RWPE2 (cell line): Measurements from ENCODE around the gene P2RY8.

Experiments
- ATAC-seq: fragments of 200-7000 bp; cut with Tn5 transposase; 3 replicates; pipeline ENCODE4 v1.9.1; 2021; ENCODE audit warnings: low read depth
- DNase-seq: peaks from one replicate; pipeline ENCODE4 v3.0.0-alpha.2; 2020; ENCODE audit warnings: low spot score
- H3K27ac ChIP-seq: fragments of 450-650 bp; 2 replicates; pipeline ENCODE4 v1.5.1; 2017; ENCODE audit warnings: mild to moderate bottlenecking; ENCODE audit not compliant: poor library complexity, severe bottlenecking
- H3K27me3 ChIP-seq: fragments of 250-450 bp; sonication (Bioruptor Pico); 2 replicates; pipeline ENCODE4 v1.5.1; 2021; ENCODE audit warnings: mild to moderate bottlenecking, moderate library complexity; ENCODE audit not compliant: insufficient read depth, poor library complexity, severe bottlenecking
- H3K36me3 ChIP-seq: fragments of 250-450 bp; sonication (Bioruptor Pico); 2 replicates; pipeline ENCODE4 v1.5.1; 2020; ENCODE audit warnings: low read depth, mild to moderate bottlenecking, moderate library complexity
- H3K4me1 ChIP-seq: fragments of 250-450 bp; sonication (Bioruptor Pico); 2 replicates; pipeline ENCODE4 v1.5.1; 2021; ENCODE audit warnings: mild to moderate bottlenecking, moderate library complexity; ENCODE audit not compliant: insufficient read depth, poor library complexity, severe bottlenecking
- H3K4me3 ChIP-seq: fragments of 250-450 bp; sonication (Bioruptor Pico); 2 replicates; pipeline ENCODE4 v1.5.1; 2021; ENCODE audit warnings: mild to moderate bottlenecking, moderate library complexity; ENCODE audit not compliant: severe bottlenecking
- H3K9me3 ChIP-seq: fragments of 250-450 bp; sonication (Bioruptor Pico); 2 replicates; pipeline ENCODE4 v1.5.1; 2021; ENCODE audit warnings: mild to moderate bottlenecking, moderate library complexity; ENCODE audit not compliant: severe bottlenecking
- TF ChIP-seq, protein P1 (sequence below): fragments of 450-650 bp; IDR thresholded peaks from one replicate; pipeline ENCODE4 v1.5.1; 2017; ENCODE audit warnings: mild to moderate bottlenecking, moderate library complexity; ENCODE audit not compliant: poor library complexity, severe bottlenecking

Gene P2RY8

DNA sequence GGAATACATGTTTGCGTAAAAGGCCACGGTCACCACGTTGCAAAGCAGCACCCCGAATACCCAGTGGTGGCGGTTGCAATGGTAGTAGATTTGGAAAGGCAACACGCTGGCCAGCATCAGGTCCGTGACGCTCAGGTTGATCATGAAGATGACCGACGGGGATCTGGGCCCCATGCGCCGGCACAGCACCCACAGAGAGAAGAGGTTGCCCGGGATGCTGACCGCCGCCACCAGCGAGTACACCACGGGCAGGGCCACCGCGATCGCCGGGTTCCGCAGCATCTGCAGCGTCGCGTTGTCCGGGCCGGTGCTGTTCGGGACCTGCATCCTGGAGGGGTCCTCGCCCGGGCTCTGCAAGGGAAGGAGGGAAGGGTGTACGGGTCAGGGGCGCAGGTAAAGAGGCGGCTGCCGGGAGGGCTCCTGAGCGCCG is 70.7 kb downstream of the P2RY8 start:
- H3K4me1 ChIP-seq: no peaks in the 10 kb centered on the region
- H3K27ac ChIP-seq: no peak overlapping the region
- no peak for DNase-seq
- H3K9me3 ChIP-seq: no peaks in the 10 kb centered on the region
- TF ChIP-seq, protein P1, sequence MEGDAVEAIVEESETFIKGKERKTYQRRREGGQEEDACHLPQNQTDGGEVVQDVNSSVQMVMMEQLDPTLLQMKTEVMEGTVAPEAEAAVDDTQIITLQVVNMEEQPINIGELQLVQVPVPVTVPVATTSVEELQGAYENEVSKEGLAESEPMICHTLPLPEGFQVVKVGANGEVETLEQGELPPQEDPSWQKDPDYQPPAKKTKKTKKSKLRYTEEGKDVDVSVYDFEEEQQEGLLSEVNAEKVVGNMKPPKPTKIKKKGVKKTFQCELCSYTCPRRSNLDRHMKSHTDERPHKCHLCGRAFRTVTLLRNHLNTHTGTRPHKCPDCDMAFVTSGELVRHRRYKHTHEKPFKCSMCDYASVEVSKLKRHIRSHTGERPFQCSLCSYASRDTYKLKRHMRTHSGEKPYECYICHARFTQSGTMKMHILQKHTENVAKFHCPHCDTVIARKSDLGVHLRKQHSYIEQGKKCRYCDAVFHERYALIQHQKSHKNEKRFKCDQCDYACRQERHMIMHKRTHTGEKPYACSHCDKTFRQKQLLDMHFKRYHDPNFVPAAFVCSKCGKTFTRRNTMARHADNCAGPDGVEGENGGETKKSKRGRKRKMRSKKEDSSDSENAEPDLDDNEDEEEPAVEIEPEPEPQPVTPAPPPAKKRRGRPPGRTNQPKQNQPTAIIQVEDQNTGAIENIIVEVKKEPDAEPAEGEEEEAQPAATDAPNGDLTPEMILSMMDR: no peak
- no peak overlapping the region for H3K4me3 ChIP-seq
- H3K27me3 ChIP-seq: peaks cover 48% of the 10 kb centered on the region
- no peaks in the 10 kb centered on the region for H3K36me3 ChIP-seq
- no peak for ATAC-seq

DNA sequence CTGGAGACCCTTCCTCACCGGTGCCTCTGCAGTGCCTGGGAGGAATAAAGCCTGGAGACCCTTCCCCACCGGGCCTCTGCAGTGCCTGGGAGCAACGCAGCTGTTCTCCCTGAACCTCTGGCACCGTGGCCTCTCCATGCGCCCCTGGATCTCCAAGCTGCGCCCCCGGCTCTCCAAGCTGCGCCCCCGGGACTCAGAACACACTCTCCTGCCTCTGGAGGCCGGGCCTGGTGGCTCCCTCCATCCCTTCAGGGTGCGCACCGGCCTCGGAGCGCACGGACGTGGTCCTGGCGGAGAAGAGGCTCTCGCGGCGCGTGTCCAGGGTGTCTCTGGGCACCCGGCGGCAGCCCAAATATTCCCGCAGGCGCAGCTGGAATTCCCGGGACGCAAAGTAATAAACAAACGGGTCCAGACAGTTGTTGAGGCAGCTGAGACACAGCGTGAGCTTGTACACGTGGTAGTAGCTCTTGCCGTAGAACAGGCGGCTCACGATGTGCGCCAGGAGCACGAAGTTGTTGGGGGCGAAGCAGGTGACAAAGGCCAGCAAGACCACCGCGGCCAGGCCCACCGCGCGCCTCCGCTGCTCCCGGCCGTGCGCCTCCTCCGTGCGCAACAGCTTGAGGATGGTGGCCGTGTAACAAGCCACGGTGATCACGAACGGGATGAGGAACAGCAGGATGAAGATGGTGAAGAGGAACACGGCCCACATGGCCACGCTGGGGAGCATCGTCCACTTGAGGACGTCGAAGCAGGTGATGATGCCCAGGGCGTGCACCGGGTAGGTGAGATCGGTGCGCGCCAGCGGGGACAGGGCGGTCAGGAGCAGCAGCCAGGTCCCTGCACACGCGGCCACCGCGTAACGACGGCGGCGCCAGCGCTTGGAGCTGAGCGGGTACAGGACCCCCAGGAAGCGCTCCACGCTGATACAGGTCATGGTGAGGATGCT is 71.4 kb downstream of the P2RY8 start:
- no peaks in the 10 kb centered on the region for H3K4me1 ChIP-seq
- no peak overlapping the region for H3K4me3 ChIP-seq
- H3K9me3 ChIP-seq: no peaks in the 10 kb centered on the region
- no peak overlapping the region for H3K27ac ChIP-seq
- TF ChIP-seq, protein P1: no peak
- no peak for ATAC-seq
- H3K27me3 ChIP-seq: peaks cover 48% of the 10 kb centered on the region
- no peak for DNase-seq
- no peaks in the 10 kb centered on the region for H3K36me3 ChIP-seq

- no peaks in the 10 kb centered on the region for H3K36me3 ChIP-seq
- ATAC-seq (no peak), DNase-seq (peak; percentile 42)
- peaks cover 48% of the 10 kb centered on the region for H3K27me3 ChIP-seq
- TF ChIP-seq, protein P1: no peak
- no peak overlapping the region for H3K27ac ChIP-seq
- no peaks in the 10 kb centered on the region for H3K4me1 ChIP-seq
- no peaks in the 10 kb centered on the region for H3K9me3 ChIP-seq
- H3K4me3 ChIP-seq: no peak overlapping the region
Measured at GRCh38 chrX:1464971-1465285, 72.1 kb downstream of the P2RY8 start.

GRCh38 chrX:1464041-1464970 is 72.7 kb downstream of the P2RY8 start:
- H3K27me3 ChIP-seq: peaks cover 48% of the 10 kb centered on the region
- no peaks in the 10 kb centered on the region for H3K36me3 ChIP-seq
- H3K27ac ChIP-seq: no peak overlapping the region
- H3K9me3 ChIP-seq: peaks cover 5% of the 10 kb centered on the region
- H3K4me3 ChIP-seq: no peak overlapping the region
- TF ChIP-seq, protein P1: no peak
- H3K4me1 ChIP-seq: no peaks in the 10 kb centered on the region
- DNase-seq: peak; percentile 49
- ATAC-seq: no peak
